ENCODE results near the gene TAX1BP3.

TAX1BP3 gene

GRCh38 chr17:3626831-3627768 lies 41.3 kb downstream of the TAX1BP3 start:
- ChIA-PET POLR2A (no interaction called here), CTCF (interaction anchor here (0.7 to 1.9 kb wide), 4 partner anchors 9 to 25 kb away, joined by 3 to 4 read pairs (median 4); partner anchors contain the start of genes CTNS and SHPK)
- TF ChIP-seq, protein P1, sequence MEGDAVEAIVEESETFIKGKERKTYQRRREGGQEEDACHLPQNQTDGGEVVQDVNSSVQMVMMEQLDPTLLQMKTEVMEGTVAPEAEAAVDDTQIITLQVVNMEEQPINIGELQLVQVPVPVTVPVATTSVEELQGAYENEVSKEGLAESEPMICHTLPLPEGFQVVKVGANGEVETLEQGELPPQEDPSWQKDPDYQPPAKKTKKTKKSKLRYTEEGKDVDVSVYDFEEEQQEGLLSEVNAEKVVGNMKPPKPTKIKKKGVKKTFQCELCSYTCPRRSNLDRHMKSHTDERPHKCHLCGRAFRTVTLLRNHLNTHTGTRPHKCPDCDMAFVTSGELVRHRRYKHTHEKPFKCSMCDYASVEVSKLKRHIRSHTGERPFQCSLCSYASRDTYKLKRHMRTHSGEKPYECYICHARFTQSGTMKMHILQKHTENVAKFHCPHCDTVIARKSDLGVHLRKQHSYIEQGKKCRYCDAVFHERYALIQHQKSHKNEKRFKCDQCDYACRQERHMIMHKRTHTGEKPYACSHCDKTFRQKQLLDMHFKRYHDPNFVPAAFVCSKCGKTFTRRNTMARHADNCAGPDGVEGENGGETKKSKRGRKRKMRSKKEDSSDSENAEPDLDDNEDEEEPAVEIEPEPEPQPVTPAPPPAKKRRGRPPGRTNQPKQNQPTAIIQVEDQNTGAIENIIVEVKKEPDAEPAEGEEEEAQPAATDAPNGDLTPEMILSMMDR (IDR thresholded peaks at IDR 0.05; ENCODE audit: control extremely low read depth, extremely low read depth, low read depth, missing control alignments) = no peak
- DNase-seq (ENCODE audit: extremely low spot score) = no peak

DNA sequence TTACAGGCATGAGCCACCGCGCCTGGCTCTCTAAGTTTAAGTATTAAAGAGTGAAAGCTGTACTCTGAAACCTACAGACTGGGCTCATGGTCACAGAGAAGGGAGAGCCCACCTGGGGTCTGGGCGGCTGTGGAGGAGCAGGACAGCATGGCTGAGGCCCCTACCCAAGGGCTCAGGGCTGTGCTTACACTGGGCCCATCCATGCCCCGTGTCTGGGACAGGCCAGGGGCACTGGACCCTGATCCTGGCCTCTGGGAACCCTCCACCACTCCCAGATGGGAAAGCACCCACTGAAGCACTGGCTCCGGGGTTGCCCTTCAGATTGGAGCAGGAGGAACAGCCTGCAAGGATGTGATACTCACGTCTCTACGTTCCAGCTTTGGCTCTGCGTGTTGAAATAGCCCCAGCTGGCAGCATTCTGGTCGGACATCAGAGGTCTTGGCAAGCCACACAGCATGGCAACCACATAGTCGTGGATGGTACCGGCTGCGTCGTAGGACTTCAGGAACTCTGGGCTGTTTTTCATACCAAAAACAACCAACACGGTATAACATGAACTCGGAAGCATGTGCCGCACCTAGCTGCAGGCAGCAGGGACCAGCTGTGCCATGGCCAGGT lies 45.3 kb downstream of the TAX1BP3 start:
- DNase-seq (ENCODE audit: extremely low spot score) = no peak
- TF ChIP-seq, protein P1 (IDR thresholded peaks at IDR 0.05; ENCODE audit: control extremely low read depth, extremely low read depth, low read depth, missing control alignments) = no peak
- ChIA-PET CTCF (interaction anchor here (1.2 to 1.5 kb wide), 3 partner anchors 8 to 64 kb away, joined by 3 to 10 read pairs (median 3); no protein-coding TSS in a partner anchor), POLR2A (no interaction called here)

GRCh38 chr17:3621146-3621720 lies 47.1 kb downstream of the TAX1BP3 start:
- ChIA-PET CTCF (interaction anchor here (1.0 to 1.5 kb wide), 3 partner anchors 11 to 30 kb away, joined by 3 to 10 read pairs (median 3); no protein-coding TSS in a partner anchor), POLR2A (interaction anchor here (0.6 kb wide), 1 partner anchor 113 kb away, joined by 19 read pairs; no protein-coding TSS in a partner anchor)
- TF ChIP-seq, protein P1 (IDR thresholded peaks at IDR 0.05; ENCODE audit: control extremely low read depth, extremely low read depth, low read depth, missing control alignments) = no peak
- DNase-seq (ENCODE audit: extremely low spot score) = no peak

DNA sequence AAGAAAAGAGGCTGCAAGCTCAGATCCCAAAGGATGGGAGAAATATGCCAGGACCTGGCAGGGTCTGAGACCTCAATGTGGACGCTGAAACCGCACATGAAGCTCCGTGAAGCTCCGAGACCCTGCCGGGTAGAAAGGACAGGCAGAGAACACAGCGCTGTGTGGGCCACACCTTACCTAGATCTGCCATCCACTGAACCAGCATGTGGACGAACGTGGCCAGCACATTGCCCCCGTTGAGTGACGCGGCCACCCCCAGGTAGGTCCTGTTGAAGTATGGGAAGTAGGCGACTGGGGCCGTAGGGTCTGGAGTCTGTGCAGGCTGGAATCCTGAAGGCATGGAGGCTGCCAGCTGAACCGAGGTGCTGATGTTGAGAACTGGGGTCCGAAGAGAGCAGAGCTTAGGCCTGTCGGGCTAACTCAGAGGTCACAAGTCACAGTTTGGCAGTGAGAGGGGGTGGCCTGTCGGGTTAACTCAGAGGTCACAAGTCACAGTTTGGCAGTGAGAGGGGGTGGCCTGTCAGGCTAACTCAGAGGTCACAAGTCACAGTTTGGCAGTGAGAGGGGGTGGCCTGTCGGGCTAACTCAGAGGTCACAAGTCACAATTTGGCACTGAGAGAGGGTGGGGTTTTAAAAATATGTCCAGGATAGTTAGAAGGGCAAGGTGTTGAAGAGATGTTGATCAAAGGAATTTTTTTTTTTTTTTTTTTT lies 53.1 kb downstream of the TAX1BP3 start:
- ChIA-PET POLR2A (no interaction called here), CTCF (interaction anchor here (1.4 kb wide), 1 partner anchor 12 kb away, joined by 4 read pairs; no protein-coding TSS in a partner anchor)
- no peak for DNase-seq (ENCODE audit: extremely low spot score)
- TF ChIP-seq, protein P1 (IDR thresholded peaks at IDR 0.05; ENCODE audit: control extremely low read depth, extremely low read depth, low read depth, missing control alignments) = no peak

DNA sequence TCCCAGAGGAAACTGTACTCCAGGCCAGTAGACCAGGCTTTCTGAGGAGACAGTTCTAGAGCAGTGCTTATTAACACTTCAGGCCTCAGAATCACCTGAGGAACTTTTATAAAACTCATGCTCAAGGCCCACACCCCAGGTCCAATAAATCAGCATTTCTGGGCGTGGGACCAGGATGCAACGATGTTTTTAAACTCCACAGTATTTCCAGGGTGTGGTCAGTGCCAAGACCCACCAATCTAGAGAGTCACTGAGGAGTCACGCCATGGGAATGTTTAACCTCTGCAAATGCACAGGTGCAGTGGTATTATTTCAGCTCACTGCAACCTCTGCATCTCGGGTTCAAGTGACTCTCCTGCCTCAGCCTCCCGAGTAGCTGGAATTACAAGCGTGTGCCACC lies 55.3 kb downstream of the TAX1BP3 start:
- ChIA-PET CTCF (interaction anchor here (1.8 kb wide), 1 partner anchor 10 kb away, joined by 6 read pairs; no protein-coding TSS in a partner anchor), POLR2A (no interaction called here)
- TF ChIP-seq, protein P1 (IDR thresholded peaks at IDR 0.05; ENCODE audit: control extremely low read depth, extremely low read depth, low read depth, missing control alignments) = no peak
- DNase-seq (ENCODE audit: extremely low spot score) = no peak

Data from GM10248 (cell line).